Activated T-cell treated with anti-CD3 and anti-CD28 coated beads for 4 hours (primary cell): ENCODE results near the gene ATP6V0D1.

Experiments used
- DNase-seq: peaks from one replicate; pipeline ENCODE4 v3.0.0-alpha.2; 2020

ATP6V0D1 gene

GRCh38 chr16:67460961-67461360 lies 20.0 kb downstream of the ATP6V0D1 start:
- no peak for DNase-seq

GRCh38 chr16:67460168-67460567 lies 20.8 kb downstream of the ATP6V0D1 start:
- DNase-seq = no peak

- no peak for DNase-seq
Observed at GRCh38 chr16:67459861-67460150, 21.2 kb downstream of the ATP6V0D1 start.

- DNase-seq = no peak
Observed at GRCh38 chr16:67459066-67459860, 21.7 kb downstream of the ATP6V0D1 start.

GRCh38 chr16:67458121-67458641 lies 22.8 kb downstream of the ATP6V0D1 start:
- DNase-seq = no peak

- no peak for DNase-seq
Observed at GRCh38 chr16:67457611-67458010, 23.3 kb downstream of the ATP6V0D1 start.

- DNase-seq = no peak
Observed at GRCh38 chr16:67456391-67457081, 24.4 kb downstream of the ATP6V0D1 start.

- DNase-seq = no peak
Observed at GRCh38 chr16:67454852-67455251, 26.1 kb downstream of the ATP6V0D1 start.

GRCh38 chr16:67454104-67454503 lies 26.9 kb downstream of the ATP6V0D1 start:
- DNase-seq = no peak

GRCh38 chr16:67451704-67452435 lies 29.1 kb downstream of the ATP6V0D1 start:
- DNase-seq = no peak

GRCh38 chr16:67451061-67451703 lies 29.8 kb downstream of the ATP6V0D1 start:
- DNase-seq = no peak

GRCh38 chr16:67449739-67450138 lies 31.2 kb downstream of the ATP6V0D1 start:
- no peak for DNase-seq

- DNase-seq = no peak
Observed at GRCh38 chr16:67449336-67449735, 31.6 kb downstream of the ATP6V0D1 start.

GRCh38 chr16:67448580-67448979 lies 32.4 kb downstream of the ATP6V0D1 start:
- no peak for DNase-seq

GRCh38 chr16:67447508-67448076 lies 33.4 kb downstream of the ATP6V0D1 start:
- peak; percentile 48 for DNase-seq

- DNase-seq = no peak
Observed at GRCh38 chr16:67446968-67447507, 33.9 kb downstream of the ATP6V0D1 start.

- DNase-seq = no peak
Observed at GRCh38 chr16:67445913-67446907, 34.7 kb downstream of the ATP6V0D1 start.

- no peak for DNase-seq
Observed at GRCh38 chr16:67445441-67445912, 35.5 kb downstream of the ATP6V0D1 start.

GRCh38 chr16:67445126-67445426 lies 35.9 kb downstream of the ATP6V0D1 start:
- DNase-seq = no peak

GRCh38 chr16:67444259-67445125 lies 36.5 kb downstream of the ATP6V0D1 start:
- DNase-seq = no peak
